Measurements from ENCODE around the gene MANBA.

DNA sequence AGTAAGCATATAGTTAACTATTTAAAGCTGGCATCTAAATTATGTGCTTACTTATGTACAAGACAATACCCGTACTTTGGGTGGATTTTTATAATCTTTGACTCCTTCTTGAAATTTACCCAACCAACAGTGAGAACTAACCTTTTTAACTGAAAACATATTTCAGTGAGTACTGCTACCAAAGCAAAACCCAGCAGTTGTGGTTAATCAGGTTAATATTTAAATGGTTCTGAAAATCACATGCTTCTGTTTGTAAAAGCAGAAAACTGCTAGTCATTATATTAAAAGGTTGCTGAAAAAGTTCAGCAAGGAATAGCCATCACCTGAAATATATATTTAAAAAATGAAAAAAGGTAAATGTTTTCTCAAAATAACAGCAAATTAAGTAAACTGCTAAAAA lies 46.6 kb upstream of the MANBA start:
- TF ChIP-seq, protein P1, sequence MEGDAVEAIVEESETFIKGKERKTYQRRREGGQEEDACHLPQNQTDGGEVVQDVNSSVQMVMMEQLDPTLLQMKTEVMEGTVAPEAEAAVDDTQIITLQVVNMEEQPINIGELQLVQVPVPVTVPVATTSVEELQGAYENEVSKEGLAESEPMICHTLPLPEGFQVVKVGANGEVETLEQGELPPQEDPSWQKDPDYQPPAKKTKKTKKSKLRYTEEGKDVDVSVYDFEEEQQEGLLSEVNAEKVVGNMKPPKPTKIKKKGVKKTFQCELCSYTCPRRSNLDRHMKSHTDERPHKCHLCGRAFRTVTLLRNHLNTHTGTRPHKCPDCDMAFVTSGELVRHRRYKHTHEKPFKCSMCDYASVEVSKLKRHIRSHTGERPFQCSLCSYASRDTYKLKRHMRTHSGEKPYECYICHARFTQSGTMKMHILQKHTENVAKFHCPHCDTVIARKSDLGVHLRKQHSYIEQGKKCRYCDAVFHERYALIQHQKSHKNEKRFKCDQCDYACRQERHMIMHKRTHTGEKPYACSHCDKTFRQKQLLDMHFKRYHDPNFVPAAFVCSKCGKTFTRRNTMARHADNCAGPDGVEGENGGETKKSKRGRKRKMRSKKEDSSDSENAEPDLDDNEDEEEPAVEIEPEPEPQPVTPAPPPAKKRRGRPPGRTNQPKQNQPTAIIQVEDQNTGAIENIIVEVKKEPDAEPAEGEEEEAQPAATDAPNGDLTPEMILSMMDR (IDR thresholded peaks at IDR 0.05), result no peak
- TF ChIP-seq USF2 (IDR thresholded peaks at IDR 0.05) (no peak), JUN (IDR thresholded peaks at IDR 0.05) (no peak), SREBF2 (IDR thresholded peaks at IDR 0.05) (no peak), POLR2A (IDR thresholded peaks at IDR 0.05; ENCODE audit: low read length) (no peak)

Data from A549 (cell line).